A673 (cell line): ENCODE results near the gene TTC19.

Source experiments
- CTCF ChIP-seq: fragments of 300-800, 200-600 bp; sonication (generic); conservative IDR thresholded peaks from 2 replicates; pipeline ENCODE4 v1.5.1; 2017; ENCODE audit warnings: low read depth, mild to moderate bottlenecking, antibody characterized with exemption, low read length, moderate library complexity, mixed read lengths
- EZH2 ChIP-seq: fragments of 200-600 bp; sonication (generic); IDR thresholded peaks from 2 replicates; pipeline ENCODE4 v1.6.1; 2017; ENCODE audit warnings: borderline replicate concordance, low read depth, mild to moderate bottlenecking, mixed read lengths, antibody characterized with exemption, low read length; ENCODE audit not compliant: poor library complexity, severe bottlenecking

- TF ChIP-seq EZH2 (no peak), CTCF (no peak)
These were observed 21.0 kb upstream of the TTC19 start for GRCh38 chr17:15978606-15979005.
